Retinal pigment epithelial cell (primary cell): ENCODE measurements around the gene CARD18.

Source experiments
- DNase-seq: peaks from one replicate; pipeline ENCODE4 v3.0.0-alpha.2; 2010; ENCODE audit warnings: low read depth
- H3K4me3 ChIP-seq: 2 replicates; pipeline ENCODE4 v1.5.1; 2011; ENCODE audit warnings: mild to moderate bottlenecking, low read length, control low read depth, moderate library complexity
- TF ChIP-seq, protein P1 (sequence below): conservative IDR thresholded peaks from 2 replicates; pipeline ENCODE4 v1.5.1; 2011; ENCODE audit warnings: low read depth, low read length, control low read depth, inconsistent platforms

Gene CARD18

GRCh38 chr11:105168457-105168856 is 28.9 kb upstream of the CARD18 start:
- TF ChIP-seq, protein P1, sequence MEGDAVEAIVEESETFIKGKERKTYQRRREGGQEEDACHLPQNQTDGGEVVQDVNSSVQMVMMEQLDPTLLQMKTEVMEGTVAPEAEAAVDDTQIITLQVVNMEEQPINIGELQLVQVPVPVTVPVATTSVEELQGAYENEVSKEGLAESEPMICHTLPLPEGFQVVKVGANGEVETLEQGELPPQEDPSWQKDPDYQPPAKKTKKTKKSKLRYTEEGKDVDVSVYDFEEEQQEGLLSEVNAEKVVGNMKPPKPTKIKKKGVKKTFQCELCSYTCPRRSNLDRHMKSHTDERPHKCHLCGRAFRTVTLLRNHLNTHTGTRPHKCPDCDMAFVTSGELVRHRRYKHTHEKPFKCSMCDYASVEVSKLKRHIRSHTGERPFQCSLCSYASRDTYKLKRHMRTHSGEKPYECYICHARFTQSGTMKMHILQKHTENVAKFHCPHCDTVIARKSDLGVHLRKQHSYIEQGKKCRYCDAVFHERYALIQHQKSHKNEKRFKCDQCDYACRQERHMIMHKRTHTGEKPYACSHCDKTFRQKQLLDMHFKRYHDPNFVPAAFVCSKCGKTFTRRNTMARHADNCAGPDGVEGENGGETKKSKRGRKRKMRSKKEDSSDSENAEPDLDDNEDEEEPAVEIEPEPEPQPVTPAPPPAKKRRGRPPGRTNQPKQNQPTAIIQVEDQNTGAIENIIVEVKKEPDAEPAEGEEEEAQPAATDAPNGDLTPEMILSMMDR, result no peak
- no peak for DNase-seq
- no peak overlapping the region for H3K4me3 ChIP-seq

- DNase-seq, result no peak
- TF ChIP-seq, protein P1, result no peak
- H3K4me3 ChIP-seq, result no peak overlapping the region
Observed at GRCh38 chr11:105167244-105167643, 27.7 kb upstream of the CARD18 start.

- no peak for DNase-seq
- no peak overlapping the region for H3K4me3 ChIP-seq
- TF ChIP-seq, protein P1, result no peak
Observed at GRCh38 chr11:105164208-105164607, 24.6 kb upstream of the CARD18 start.

GRCh38 chr11:105162506-105162905 is 22.9 kb upstream of the CARD18 start:
- TF ChIP-seq, protein P1, result no peak
- no peak overlapping the region for H3K4me3 ChIP-seq
- no peak for DNase-seq

- DNase-seq, result no peak
- TF ChIP-seq, protein P1, result no peak
- H3K4me3 ChIP-seq, result no peak overlapping the region
Observed at GRCh38 chr11:105158436-105158835, 18.9 kb upstream of the CARD18 start.

- TF ChIP-seq, protein P1, result no peak
- H3K4me3 ChIP-seq, result no peak overlapping the region
- no peak for DNase-seq
Observed at GRCh38 chr11:105156720-105157119, 17.2 kb upstream of the CARD18 start.

DNA sequence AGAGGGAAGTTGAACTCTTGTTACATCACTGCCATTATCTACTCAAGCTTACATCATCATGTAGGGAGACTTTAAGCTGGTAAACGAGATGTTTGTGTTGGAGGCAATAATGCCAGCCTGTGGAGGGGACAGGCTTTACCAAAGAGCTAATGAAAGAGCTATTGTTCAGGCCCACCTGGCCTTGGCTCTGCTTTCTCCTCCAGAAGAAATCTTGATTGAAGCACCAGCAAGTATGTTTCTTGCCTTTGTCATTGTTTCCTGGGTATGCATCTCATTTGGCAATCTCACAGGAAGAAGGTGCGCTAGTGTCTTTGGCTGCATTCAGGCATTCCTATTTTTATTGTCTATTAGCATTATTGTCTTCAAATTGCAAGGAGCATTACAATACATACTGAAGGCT is 16.7 kb upstream of the CARD18 start:
- TF ChIP-seq, protein P1, result no peak
- no peak overlapping the region for H3K4me3 ChIP-seq
- no peak for DNase-seq
